ENCODE measurements around the gene RSRC1.
A peak's percentile ranks its signal among the peaks of the same experiment; 100 is the strongest.
"Not testable (repeated sequence)": the region's sequence is repeated elsewhere in the genome, so short reads cannot be mapped to it uniquely, and the experiment has no call there.

RSRC1 gene

GRCh38 chr3:158519776-158520175 lies 409.9 kb downstream of the RSRC1 start:
- no peak for DNase-seq (ENCODE audit: low read depth in 1 of 2, low spot score in 1 of 2)

GRCh38 chr3:158520433-158520832 lies 410.5 kb downstream of the RSRC1 start:
- DNase-seq (ENCODE audit: low read depth in 1 of 2, low spot score in 1 of 2) = no peak

DNA sequence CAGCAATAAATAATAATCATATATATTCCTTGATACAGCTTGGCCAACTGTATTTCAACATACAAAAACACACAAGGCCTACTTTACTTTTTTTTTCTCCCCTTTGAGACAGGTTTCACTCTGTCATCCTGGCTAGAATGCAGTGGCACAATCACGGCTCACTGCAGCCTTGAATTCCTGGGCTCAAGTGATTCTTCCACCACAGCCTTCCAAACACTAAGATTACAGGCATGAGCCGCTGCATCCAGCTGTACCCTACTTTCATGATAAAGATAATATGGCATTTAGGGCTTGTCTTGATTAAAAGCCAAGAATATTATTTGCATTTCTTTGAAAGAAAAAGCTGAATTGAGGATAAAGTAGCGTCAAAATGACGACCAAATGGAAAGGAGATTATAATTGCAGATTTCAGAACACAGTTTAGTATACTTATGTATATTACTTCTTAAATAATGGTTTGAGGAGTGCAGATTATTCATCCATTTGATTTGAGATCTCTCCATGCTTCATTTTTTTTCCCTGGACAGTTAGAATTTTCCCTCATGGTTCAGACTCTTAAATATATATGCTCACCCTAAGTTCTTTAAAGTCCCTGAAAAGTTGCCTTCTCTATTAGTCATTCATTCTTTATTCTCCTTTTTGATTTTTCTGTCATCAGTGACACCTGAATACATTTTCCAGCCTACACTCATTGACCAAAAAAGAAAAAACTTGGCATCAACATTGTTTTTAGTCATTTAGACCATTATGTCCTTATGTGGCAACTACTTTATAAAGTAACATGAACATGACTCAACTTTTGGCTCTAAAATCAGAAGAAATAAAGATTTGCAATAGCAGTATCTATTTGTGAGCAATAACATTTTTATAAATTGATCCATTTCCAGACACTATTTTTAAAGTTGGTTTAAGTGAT lies 412.6 kb downstream of the RSRC1 start:
- no peak for DNase-seq (ENCODE audit: low read depth in 1 of 2, low spot score in 1 of 2)

DNA sequence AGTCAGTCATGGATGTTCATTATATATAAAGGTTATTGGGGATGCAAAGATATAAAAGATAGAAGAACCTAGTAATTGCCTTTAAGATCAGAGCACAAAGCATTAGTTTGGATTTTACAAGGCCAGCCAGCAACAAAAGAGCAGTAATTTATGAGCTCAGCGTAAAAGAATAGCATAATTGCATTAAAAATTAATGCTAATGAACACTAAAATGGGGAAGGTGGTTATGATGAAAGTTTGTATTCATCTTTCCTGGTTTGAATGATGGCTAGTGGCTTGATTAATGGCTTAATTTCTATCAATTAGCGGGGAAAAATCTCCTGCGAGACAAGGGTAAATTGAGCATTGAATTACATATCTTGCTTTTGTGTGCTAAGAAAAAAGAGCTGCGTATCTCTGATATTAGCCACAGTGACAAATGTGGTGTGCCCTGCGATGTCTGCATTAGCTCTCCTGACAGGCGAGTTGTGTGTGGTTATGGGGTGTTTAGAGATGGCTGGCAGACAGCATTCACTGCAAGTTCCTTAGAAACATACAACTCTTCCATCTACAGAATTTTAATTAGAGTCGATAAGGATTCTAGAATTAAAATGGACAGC lies 418.3 kb downstream of the RSRC1 start:
- no peak for DNase-seq (ENCODE audit: low read depth in 1 of 2, low spot score in 1 of 2)

DNA sequence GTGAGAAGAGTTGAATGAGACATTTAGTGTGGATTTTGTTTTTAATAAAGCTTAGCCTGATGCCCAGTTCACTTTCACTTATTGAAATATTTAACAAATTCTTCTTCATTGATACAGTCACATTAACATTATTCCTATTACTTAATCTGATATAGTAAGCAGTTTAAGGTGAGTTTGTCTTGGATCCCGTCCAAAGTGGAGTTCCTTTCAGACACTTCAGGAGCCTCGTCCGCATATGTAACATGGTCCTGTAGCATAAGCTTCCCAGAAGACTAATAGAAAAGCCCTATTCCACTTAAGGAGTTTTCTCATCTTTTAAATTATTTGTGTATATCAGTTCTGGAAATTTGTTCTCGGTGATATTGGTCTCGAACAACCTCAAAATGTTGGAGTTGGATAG lies 421.4 kb downstream of the RSRC1 start:
- DNase-seq (ENCODE audit: low read depth in 1 of 2, low spot score in 1 of 2) = no peak

GRCh38 chr3:158532099-158532734 lies 422.3 kb downstream of the RSRC1 start:
- DNase-seq (ENCODE audit: low read depth in 1 of 2, low spot score in 1 of 2) = no peak

DNA sequence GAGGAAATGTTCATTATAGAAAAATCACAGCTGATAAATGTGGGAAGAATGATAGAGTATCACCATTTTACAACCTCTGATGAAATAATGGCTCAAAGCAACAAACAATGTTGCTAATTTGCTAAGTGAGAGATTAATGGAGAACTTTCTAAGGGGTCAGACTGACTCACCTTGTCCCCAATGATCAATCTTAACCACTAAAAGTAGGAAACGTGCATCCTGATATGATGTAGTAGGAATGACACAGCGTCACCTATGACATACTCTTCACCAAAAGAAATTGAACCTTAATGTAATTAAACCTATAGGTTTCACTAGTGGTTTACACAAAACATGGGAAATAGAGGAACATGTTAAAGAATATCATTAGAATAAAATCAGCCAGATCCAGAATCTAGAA lies 426.0 kb downstream of the RSRC1 start:
- DNase-seq (ENCODE audit: low read depth in 1 of 2, low spot score in 1 of 2) = no peak

GRCh38 chr3:158539414-158540014 lies 429.6 kb downstream of the RSRC1 start:
- DNase-seq (ENCODE audit: low read depth in 1 of 2, low spot score in 1 of 2) = no peak

DNA sequence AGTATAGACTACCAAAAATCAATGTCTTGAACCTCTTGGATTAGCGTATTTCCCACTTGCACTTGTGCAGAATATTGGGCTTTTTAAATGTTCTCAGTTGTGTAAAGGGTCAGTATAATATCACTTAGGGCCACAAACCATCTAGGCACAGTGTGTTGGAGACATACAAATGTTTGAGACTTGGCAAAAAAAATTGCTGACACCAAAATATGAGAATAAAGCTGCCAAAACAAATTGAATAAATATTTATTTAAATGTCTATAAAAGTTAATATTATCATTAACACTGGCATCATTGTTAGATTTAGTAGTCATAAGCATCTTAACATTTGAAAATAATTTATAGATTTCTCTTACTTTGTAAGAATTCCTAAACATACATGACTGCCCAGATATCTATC lies 430.2 kb downstream of the RSRC1 start:
- no peak for DNase-seq (ENCODE audit: low read depth in 1 of 2, low spot score in 1 of 2)

DNA sequence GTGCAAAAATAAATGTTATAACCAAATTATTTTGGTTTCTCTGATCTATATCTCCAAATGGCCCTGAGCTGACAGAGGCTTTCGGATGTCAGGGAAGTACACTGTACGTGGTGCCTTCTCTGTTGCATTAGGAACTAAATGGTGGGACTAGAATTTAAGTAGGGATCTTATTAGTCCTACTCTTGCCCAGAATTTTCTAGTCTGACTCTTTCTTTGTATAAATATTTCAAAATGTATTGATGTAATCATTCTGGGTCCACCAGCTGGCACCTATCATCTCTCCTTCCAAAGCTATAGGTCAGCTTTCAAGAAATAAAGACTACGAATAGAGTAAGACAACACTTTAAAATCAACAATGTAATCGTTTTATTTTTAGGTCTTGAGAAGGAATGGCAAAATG lies 438.8 kb downstream of the RSRC1 start:
- no peak for DNase-seq (ENCODE audit: low read depth in 1 of 2, low spot score in 1 of 2)

GRCh38 chr3:158549938-158550337 lies 440.0 kb downstream of the RSRC1 start:
- not testable (repeated sequence) for DNase-seq (ENCODE audit: low read depth in 1 of 2, low spot score in 1 of 2)

GRCh38 chr3:158552124-158552523 lies 442.2 kb downstream of the RSRC1 start:
- DNase-seq (ENCODE audit: low read depth in 1 of 2, low spot score in 1 of 2) = no peak

DNA sequence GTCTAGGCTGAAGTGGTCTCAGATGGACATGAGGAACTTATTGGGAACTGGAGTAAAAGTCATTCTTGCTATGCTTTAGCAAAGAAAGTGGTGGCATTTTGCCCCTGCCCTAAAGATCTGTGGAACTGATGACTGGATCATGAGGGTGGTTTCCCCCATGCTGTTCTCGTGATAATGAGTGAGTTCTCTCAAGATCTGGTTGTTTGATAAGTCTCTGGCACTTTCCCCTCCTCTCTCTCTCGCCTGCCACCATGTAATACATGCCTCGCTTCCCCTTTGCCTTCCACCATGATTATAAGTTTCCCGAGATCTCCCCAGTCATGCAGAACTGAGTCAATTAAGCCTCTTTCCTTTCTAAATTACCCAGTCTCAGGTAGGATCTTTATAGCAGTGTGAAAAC lies 449.6 kb downstream of the RSRC1 start:
- no peak for DNase-seq (ENCODE audit: low read depth in 1 of 2, low spot score in 1 of 2)

GRCh38 chr3:158560979-158561378 lies 451.1 kb downstream of the RSRC1 start:
- no peak for DNase-seq (ENCODE audit: low read depth in 1 of 2, low spot score in 1 of 2)

- DNase-seq (ENCODE audit: low read depth in 1 of 2, low spot score in 1 of 2) = no peak
Measured at GRCh38 chr3:158562674-158563073, 452.8 kb downstream of the RSRC1 start.

- no peak for DNase-seq (ENCODE audit: low read depth in 1 of 2, low spot score in 1 of 2)
Measured at GRCh38 chr3:158563076-158563475, 453.2 kb downstream of the RSRC1 start.

- DNase-seq (ENCODE audit: low read depth in 1 of 2, low spot score in 1 of 2) = no peak
Measured at GRCh38 chr3:158565076-158565475, 455.2 kb downstream of the RSRC1 start.

DNA sequence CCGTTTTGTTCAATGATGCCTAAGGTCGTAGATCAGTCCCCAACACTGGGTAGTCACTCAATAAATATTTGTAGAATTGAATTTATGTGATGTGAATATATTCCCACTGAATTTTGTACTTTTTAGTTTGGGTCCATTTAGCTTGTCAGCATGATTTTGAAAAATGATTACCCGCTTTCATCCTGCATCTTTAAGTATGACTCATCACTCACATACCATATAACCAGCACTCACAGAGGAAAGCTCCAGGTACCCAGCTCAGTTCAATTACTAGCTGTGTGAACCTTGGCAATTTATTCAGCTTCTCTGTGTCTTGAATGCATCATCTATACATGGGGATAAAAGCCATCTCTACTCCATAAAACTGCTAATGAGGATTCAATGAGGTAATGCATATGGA lies 458.9 kb downstream of the RSRC1 start:
- DNase-seq (ENCODE audit: low read depth in 1 of 2, low spot score in 1 of 2) = no peak

DNA sequence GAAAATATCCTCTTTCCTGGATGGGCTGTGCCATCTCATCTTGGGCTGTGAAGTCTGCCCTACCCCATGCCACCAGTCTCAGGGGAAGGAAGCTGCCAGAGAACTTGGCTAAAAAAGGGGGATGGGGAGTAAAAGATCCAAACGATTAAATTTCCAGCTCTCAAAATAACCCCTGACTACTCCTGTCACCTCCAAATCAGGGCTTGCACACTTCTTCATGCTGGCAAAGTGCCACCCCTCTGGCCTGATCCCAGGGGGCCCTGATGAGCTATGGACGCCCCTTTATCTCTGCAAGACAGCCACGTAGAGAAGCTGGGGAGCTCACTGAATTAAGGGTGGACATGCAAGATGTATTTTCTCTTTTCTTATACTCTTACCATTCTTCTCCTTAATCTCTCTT lies 459.9 kb downstream of the RSRC1 start:
- DNase-seq (ENCODE audit: low read depth in 1 of 2, low spot score in 1 of 2) = no peak

GRCh38 chr3:158570999-158571702 lies 461.3 kb downstream of the RSRC1 start, which contains the start of gene MLF1:
TSS of gene MLF1 (plus strand) at chr3:158571194. CDS start at chr3:158571301, 107 bp downstream.
- DNase-seq (ENCODE audit: low read depth in 1 of 2, low spot score in 1 of 2) = peak; percentile 48 to 67
